ENCODE data around the gene MCM7. TPM values are rescaled to one million over a fixed set of nuclear protein-coding genes. Genes with fewer than 3 reads are reported as not detected.

Gene MCM7
- total and polyA plus RNA-seq, 2 of the 13 experiments (the other 11 are each of a cell fraction or from before 2014, with no cell fraction given): 84.5 to 214 TPM

DNA sequence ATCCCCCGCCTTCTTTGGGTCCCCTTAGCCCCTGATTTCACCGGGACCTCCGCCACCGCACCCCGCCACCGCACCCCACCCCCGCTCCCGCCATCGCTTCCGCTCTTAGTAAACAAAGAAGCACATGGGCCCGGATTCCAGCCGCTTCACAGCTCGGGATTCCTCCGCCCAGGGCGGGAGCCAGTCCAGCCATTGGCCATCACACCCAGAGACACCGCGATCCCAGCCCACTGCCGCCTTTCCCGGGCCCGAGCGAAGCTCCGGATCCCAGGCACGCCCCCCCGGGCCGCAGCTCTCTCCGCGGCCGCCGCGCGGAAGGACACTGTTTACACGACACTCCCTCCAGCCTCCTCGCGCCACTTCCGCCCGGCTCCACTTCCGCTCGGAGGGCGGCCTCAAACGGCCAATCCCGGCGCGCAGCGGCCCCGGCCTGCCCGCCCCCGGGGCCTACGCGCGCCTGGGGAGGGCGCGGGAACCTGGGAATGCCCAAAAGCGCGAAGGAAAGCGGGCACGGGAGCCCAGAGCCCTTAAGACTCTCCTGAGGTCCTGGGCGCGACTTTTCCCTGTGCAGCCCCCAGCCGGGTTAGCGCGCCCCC, 679 bp downstream of the MCM7 start (continued):
- TF ChIP-seq, protein P1, sequence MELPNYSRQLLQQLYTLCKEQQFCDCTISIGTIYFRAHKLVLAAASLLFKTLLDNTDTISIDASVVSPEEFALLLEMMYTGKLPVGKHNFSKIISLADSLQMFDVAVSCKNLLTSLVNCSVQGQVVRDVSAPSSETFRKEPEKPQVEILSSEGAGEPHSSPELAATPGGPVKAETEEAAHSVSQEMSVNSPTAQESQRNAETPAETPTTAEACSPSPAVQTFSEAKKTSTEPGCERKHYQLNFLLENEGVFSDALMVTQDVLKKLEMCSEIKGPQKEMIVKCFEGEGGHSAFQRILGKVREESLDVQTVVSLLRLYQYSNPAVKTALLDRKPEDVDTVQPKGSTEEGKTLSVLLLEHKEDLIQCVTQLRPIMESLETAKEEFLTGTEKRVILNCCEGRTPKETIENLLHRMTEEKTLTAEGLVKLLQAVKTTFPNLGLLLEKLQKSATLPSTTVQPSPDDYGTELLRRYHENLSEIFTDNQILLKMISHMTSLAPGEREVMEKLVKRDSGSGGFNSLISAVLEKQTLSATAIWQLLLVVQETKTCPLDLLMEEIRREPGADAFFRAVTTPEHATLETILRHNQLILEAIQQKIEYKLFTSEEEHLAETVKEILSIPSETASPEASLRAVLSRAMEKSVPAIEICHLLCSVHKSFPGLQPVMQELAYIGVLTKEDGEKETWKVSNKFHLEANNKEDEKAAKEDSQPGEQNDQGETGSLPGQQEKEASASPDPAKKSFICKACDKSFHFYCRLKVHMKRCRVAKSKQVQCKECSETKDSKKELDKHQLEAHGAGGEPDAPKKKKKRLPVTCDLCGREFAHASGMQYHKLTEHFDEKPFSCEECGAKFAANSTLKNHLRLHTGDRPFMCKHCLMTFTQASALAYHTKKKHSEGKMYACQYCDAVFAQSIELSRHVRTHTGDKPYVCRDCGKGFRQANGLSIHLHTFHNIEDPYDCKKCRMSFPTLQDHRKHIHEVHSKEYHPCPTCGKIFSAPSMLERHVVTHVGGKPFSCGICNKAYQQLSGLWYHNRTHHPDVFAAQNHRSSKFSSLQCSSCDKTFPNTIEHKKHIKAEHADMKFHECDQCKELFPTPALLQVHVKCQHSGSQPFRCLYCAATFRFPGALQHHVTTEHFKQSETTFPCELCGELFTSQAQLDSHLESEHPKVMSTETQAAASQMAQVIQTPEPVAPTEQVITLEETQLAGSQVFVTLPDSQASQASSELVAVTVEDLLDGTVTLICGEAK (IDR thresholded peaks at IDR 0.05): peak; percentile 62
- TF ChIP-seq, protein P1 (CRISPR knock-in tag; IDR thresholded peaks at IDR 0.05): peak; percentile 84
- peak; percentile 79 for TF ChIP-seq NR2C2 (CRISPR knock-in tag; IDR thresholded peaks at IDR 0.05; ENCODE audit: borderline replicate concordance)
- TF ChIP-seq, protein P2, sequence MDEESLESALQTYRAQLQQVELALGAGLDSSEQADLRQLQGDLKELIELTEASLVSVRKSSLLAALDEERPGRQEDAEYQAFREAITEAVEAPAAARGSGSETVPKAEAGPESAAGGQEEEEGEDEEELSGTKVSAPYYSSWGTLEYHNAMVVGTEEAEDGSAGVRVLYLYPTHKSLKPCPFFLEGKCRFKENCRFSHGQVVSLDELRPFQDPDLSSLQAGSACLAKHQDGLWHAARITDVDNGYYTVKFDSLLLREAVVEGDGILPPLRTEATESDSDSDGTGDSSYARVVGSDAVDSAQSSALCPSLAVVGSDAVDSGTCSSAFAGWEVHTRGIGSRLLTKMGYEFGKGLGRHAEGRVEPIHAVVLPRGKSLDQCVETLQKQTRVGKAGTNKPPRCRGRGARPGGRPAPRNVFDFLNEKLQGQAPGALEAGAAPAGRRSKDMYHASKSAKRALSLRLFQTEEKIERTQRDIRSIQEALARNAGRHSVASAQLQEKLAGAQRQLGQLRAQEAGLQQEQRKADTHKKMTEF (CRISPR knock-in tag; IDR thresholded peaks at IDR 0.05): peak; percentile 91
- TF ChIP-seq ZNF232 (CRISPR knock-in tag; IDR thresholded peaks at IDR 0.05; ENCODE audit: borderline replicate concordance): no peak
- TF ChIP-seq, protein P3, sequence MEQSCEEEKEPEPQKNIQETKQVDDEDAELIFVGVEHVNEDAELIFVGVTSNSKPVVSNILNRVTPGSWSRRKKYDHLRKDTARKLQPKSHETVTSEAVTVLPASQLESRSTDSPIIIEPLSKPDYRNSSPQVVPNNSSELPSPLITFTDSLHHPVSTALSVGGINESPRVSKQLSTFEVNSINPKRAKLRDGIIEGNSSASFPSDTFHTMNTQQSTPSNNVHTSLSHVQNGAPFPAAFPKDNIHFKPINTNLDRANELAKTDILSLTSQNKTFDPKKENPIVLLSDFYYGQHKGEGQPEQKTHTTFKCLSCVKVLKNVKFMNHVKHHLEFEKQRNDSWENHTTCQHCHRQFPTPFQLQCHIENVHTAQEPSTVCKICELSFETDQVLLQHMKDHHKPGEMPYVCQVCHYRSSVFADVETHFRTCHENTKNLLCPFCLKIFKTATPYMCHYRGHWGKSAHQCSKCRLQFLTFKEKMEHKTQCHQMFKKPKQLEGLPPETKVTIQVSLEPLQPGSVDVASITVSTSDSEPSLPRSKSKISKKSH (CRISPR knock-in tag; IDR thresholded peaks at IDR 0.05; ENCODE audit: borderline replicate concordance): no peak
- peak; percentile 73 for TF ChIP-seq SIN3B (IDR thresholded peaks at IDR 0.05; ENCODE audit: low read length)
- TF ChIP-seq, protein P4, sequence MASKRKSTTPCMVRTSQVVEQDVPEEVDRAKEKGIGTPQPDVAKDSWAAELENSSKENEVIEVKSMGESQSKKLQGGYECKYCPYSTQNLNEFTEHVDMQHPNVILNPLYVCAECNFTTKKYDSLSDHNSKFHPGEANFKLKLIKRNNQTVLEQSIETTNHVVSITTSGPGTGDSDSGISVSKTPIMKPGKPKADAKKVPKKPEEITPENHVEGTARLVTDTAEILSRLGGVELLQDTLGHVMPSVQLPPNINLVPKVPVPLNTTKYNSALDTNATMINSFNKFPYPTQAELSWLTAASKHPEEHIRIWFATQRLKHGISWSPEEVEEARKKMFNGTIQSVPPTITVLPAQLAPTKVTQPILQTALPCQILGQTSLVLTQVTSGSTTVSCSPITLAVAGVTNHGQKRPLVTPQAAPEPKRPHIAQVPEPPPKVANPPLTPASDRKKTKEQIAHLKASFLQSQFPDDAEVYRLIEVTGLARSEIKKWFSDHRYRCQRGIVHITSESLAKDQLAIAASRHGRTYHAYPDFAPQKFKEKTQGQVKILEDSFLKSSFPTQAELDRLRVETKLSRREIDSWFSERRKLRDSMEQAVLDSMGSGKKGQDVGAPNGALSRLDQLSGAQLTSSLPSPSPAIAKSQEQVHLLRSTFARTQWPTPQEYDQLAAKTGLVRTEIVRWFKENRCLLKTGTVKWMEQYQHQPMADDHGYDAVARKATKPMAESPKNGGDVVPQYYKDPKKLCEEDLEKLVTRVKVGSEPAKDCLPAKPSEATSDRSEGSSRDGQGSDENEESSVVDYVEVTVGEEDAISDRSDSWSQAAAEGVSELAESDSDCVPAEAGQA (IDR thresholded peaks at IDR 0.05; ENCODE audit: low read depth): peak; percentile 80
- TF ChIP-seq, protein P4 (CRISPR knock-in tag; IDR thresholded peaks at IDR 0.05; ENCODE audit: borderline replicate concordance): no peak
- TF ChIP-seq SMYD3 (CRISPR knock-in tag; IDR thresholded peaks at IDR 0.05): no peak

Measured in HepG2 (cell line).